Spleen (tissue), 7 donors: Measurements from ENCODE around the gene PHF20.

Experiments used
- CTCF ChIP-seq, 11 experiments: fragments of 200-600 bp in 7 of 11; fragments of 450-650 bp in 4 of 11; sonication (generic) in 4 of 11; IDR thresholded peaks in 8 of 11; conservative IDR thresholded peaks in 3 of 11; 1 replicate in 7 of 11; 2 replicates in 4 of 11; pipeline versions ENCODE4 v1.4.0 to v1.8.0; 2016 to 2021; ENCODE audit warnings: antibody characterized with exemption in 11 of 11, inconsistent platforms in 4 of 11, mild to moderate bottlenecking in 1 of 11
- POLR2A ChIP-seq, 3 donors: fragments of 450-650 bp; IDR thresholded peaks; one replicate each; pipeline ENCODE4 v1.5.1; 2017; ENCODE audit warnings: antibody characterized with exemption in 3 of 3, mild to moderate bottlenecking in 1 of 3
- POLR2AphosphoS5 ChIP-seq, 3 donors: sonication (generic); formaldehyde crosslinking; IDR thresholded peaks; one replicate each; pipeline ENCODE4 v1.5.1; 2017; ENCODE audit warnings: antibody characterized with exemption in 3 of 3
- donor health status: DM: no; HTN: no; CAD: no; lungs with moderate emphysema.
- donor health status: DM: no; HTN: no; CAD: no.
- donor health status: DM: no; HTN: no; CAD: no.

GRCh38 chr20:35735826-35736470 lies 35.9 kb upstream of the PHF20 start:
- TF ChIP-seq POLR2A (IDR thresholded peaks at IDR 0.05), result no peak
- TF ChIP-seq CTCF (IDR thresholded peaks at IDR 0.05 in 8 of 11, conservative IDR thresholded peaks at IDR 0.05 in 3 of 11), result no peak
- no peak for TF ChIP-seq POLR2AphosphoS5 (IDR thresholded peaks at IDR 0.05)
